Right lobe of liver (tissue), 4 donors: ENCODE measurements around the gene SCN3A.

Experiments
- CTCF ChIP-seq, 4 donors: fragments of 200-600 bp in 3 of 4; fragments of 450-650 bp in 1 of 4; IDR thresholded peaks; one replicate each; pipeline versions ENCODE4 v1.5.1 to v1.8.0; 2016 to 2022; ENCODE audit warnings: antibody characterized with exemption in 4 of 4, mild to moderate bottlenecking in 2 of 4
- POLR2A ChIP-seq: fragments of 450-650 bp; IDR thresholded peaks from one replicate; pipeline ENCODE4 v1.6.1; 2017; ENCODE audit warnings: antibody characterized with exemption, mild to moderate bottlenecking
- donor health status: DM: no; HTN: no; CAD: no.
- donor health status: DM: no; HTN: no; CAD: no.
- donor health status: DM: no; HTN: yes; CAD: no.

GRCh38 chr2:165064743-165065142 is 139.1 kb downstream of the SCN3A start:
- TF ChIP-seq CTCF (IDR thresholded peaks at IDR 0.05) = no peak
- no peak for TF ChIP-seq POLR2A
